GM12864 (cell line): ENCODE data around the gene NAP1L5.

Experiments used
- DNase-seq: peaks from one replicate; pipeline ENCODE4 v3.0.0-alpha.2; 2011; ENCODE audit warnings: low read depth
- H3K4me3 ChIP-seq: 2 replicates; pipeline ENCODE4 v1.5.1; 2011; ENCODE audit warnings: mild to moderate bottlenecking, low read depth, low read length, control low read depth
- CTCF ChIP-seq: IDR thresholded peaks from 2 replicates; pipeline ENCODE4 v1.5.1; 2011; ENCODE audit warnings: low read depth, mild to moderate bottlenecking, moderate library complexity, low read length, control low read depth, inconsistent platforms; ENCODE audit errors: missing control alignments

The NAP1L5 gene

GRCh38 chr4:88655226-88655625 lies 42.4 kb downstream of the NAP1L5 start:
- H3K4me3 ChIP-seq, result no peak overlapping the region
- no peak for DNase-seq
- TF ChIP-seq CTCF, result no peak

- DNase-seq, result no peak
- H3K4me3 ChIP-seq, result no peak overlapping the region
- TF ChIP-seq CTCF, result no peak
Measured at GRCh38 chr4:88653371-88653946, 44.2 kb downstream of the NAP1L5 start.

- TF ChIP-seq CTCF, result no peak
- no peak for DNase-seq
- H3K4me3 ChIP-seq, result no peak overlapping the region
Measured at GRCh38 chr4:88649716-88650115, 47.9 kb downstream of the NAP1L5 start.

- no peak overlapping the region for H3K4me3 ChIP-seq
- no peak for TF ChIP-seq CTCF
- no peak for DNase-seq
Measured at GRCh38 chr4:88646528-88647280, 50.9 kb downstream of the NAP1L5 start.

GRCh38 chr4:88645994-88646393 lies 51.6 kb downstream of the NAP1L5 start:
- no peak for TF ChIP-seq CTCF
- no peak overlapping the region for H3K4me3 ChIP-seq
- DNase-seq, result no peak
